Fibroblast of the aortic adventitia (primary cell): Measurements from ENCODE around the gene C16orf92. TPM values are rescaled to one million over a fixed set of nuclear protein-coding genes. Genes with fewer than 3 reads are reported as not detected.
A peak's percentile ranks its signal among the peaks of the same experiment; 100 is the strongest.

ENCODE experiments used
- DNase-seq: peaks from one replicate; pipeline ENCODE4 v3.0.0-alpha.2; 2010; ENCODE audit warnings: low read depth
- H3K4me3 ChIP-seq: 2 replicates; pipeline ENCODE4 v1.5.1; 2011; ENCODE audit warnings: low read depth, mild to moderate bottlenecking, control low read depth, low read length, moderate library complexity
- CTCF ChIP-seq: IDR thresholded peaks from 2 replicates; pipeline ENCODE4 v1.5.1; 2011; ENCODE audit warnings: mild to moderate bottlenecking, low read length, control low read depth, inconsistent platforms; ENCODE audit not compliant: insufficient read depth
- total RNA-seq: library from RNA; depleted of rRNA; stranded (reverse); fragments of >200 nt; gene quantifications from 2 replicates; pipeline ENCODE4 v1.2.3, GENCODE V29; 2012; ENCODE audit warnings: low replicate concordance

Gene C16orf92
- total RNA-seq, 1 donor = not detected

GRCh38 chr16:30052671-30053372, 29.8 kb downstream of the C16orf92 start:
- DNase-seq = peak; percentile 90
- no peak for TF ChIP-seq CTCF
- peak overlapping the region; percentile 88 for H3K4me3 ChIP-seq

DNA sequence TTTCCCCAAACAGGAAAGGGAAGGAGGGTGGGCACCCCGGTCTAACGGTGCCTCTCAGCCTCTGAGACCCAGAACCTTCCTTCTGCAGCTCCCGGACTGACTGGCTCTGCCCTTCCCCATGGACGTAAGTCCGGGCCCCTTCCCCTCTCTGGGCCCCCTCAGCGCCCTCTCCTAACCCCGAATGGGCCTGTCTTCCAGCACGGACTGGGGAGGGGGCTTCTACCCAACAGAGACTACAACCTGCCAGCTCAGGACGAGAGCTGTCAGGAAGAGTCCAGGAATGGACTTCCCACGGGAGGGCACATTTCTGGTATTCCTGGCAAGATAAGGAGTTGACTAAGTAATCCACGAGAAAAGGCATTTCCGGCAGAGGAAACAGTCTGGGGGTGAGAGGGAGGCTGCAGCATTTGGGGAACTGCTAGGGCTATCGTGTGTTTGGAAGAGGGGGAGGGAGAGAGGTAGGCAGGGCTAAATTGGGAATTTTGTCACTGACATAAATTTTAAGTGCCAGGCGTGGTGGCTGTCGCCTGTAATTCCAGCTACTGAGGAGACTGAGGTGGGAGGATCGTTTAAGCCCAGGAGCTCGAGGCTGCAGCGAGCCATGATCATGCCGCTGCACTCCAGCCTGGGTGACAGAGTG, 30.5 kb downstream of the C16orf92 start:
- no peak for TF ChIP-seq CTCF
- DNase-seq = peak; percentile 76
- H3K4me3 ChIP-seq = peak overlapping the region; percentile 88

DNA sequence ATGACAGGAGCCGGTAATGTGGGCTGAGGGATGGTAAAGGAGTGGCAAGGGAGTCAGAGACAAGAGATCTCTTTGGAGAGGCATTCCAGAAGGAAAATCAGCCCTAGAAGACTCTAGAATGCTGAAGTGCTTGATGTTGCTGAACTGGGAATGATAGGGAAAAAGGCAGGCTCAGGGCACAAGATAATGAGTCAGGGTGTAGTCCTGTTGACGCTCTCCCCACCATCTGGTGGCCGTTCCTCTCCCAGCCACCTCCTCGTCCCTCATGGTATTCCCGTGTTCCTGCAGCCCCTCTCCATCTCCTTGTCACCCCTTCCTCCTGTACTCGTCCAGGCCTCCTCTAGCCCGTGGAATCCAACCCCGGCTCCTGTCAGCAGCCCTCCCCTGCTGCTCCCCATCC, 31.5 kb downstream of the C16orf92 start:
- TF ChIP-seq CTCF = no peak
- no peak for DNase-seq
- H3K4me3 ChIP-seq = peak overlapping the region; percentile 1

DNA sequence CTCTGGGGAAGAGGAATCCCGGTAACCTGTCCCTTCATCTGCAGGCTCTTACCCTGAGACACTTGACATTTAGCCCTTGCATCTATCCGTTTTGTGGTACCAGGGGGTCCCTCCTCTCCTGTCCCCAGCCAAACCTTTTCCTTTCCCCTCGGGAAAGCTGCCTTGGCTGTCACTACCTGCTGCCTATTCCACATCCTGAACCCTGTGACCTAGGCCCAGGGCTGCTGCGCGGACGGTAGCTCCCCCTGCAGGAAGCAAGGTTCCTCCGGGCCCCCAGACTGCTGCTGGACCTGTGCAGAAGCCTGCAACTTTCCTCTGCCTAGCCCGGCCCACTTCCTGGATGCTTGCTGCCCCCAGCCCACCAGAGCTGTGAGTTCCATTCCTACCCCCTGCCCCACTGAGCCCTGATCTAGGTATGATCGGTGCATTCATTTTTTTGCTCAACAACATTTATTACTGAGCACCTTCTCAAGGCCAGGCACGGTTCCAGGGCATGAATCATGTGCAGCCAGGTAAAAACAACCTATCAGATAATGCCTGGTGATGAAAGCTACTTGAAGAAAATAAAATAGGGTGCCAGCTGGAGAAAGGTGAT, 32.1 kb downstream of the C16orf92 start:
- DNase-seq = no peak
- H3K4me3 ChIP-seq = no peak overlapping the region
- TF ChIP-seq CTCF = peak; percentile 53

DNA sequence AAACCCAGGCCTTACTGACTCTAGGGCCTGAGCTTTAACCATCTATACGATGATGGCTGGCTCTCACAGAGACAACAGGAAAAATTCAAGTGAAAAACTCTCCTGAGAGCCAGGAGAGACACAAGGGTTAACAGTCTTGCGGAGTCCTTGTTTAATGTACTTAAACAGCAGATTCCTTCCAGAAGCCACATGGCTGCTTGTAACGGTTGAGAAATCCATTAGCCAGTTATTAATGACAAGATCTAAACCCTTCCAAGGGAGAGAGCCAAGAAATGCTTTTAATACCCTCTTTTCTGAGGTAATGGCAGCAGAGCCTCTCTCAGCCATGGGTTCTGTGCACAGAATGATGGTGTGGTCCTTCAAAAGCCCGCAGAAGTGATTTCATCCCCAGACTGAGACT, 37.3 kb downstream of the C16orf92 start:
- no peak for TF ChIP-seq CTCF
- no peak for DNase-seq
- H3K4me3 ChIP-seq = no peak overlapping the region

DNA sequence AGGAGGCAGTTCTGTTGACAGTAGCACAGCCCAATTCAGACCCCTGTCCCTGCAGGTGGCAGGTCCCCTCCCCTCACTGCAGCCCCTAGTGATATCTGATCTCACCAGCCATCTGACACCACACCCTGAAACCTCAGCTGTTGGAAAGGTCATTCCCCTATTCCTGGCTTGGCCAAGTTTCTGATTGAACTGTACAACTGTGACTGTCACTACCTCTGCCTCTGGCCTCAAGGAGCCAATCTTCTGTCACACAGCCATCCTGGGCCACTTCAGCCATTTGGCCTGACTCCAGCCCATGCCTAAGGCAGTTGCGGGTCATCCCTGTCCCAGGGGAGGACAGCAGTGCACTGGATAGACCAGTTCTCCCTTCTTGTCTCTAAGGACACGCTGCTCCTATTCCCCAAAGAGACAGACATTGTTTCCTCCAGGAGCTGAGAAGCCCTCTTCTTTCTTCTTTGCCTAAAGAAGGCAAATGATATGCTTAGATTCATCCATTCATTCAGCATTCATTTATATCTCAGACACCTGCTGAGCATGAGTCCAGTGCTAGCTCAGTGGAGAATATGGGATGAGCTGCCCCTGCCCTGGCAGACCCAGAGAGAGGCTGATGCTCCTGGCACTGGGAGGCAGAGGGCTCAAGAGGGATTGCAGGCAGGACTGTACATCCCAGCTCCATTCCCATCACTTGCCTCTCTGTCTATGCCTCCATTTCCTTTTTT, 38.0 kb downstream of the C16orf92 start:
- H3K4me3 ChIP-seq = no peak overlapping the region
- TF ChIP-seq CTCF = no peak
- no peak for DNase-seq
